HL-60 (cell line): Measurements from ENCODE around the gene GPR146.

Experiments used
- POLR2AphosphoS5 ChIP-seq: IDR thresholded peaks from 2 replicates; pipeline ENCODE4 v1.6.1; 2012; ENCODE audit warnings: low read depth
- SPI1 ChIP-seq: IDR thresholded peaks from 2 replicates; pipeline ENCODE4 v1.6.1; 2012; ENCODE audit warnings: low read depth, mild to moderate bottlenecking, borderline replicate concordance
- TF ChIP-seq, protein P1 (sequence below): IDR thresholded peaks from one replicate; pipeline ENCODE4 v1.5.1; 2011; ENCODE audit warnings: low read length, control low read depth, inconsistent platforms; ENCODE audit not compliant: insufficient read depth
- TF ChIP-seq, protein P2 (sequence below): IDR thresholded peaks from 2 replicates; pipeline ENCODE4 v1.6.1; 2012; ENCODE audit warnings: low read depth; ENCODE audit not compliant: insufficient replicate concordance

DNA sequence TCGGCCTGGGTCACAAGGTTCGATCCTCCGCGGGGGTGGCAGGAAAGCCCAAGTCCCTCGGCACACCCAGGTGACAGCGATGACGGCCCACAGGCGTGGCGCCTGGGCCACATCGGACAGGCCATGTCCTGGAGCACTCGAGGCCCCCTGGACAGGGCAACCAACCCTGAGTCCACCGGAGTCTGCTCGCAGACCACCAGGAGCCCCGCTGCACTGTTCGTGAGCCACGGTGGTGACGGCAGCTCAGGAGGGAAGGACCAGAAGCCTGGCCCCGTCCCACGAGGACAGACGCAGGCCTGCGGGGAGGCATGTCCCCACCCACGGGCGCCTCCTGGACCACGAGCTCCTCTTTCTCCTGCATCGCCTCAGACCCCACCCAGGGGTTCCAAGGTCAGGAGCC is 22.4 kb upstream of the GPR146 start:
- TF ChIP-seq, protein P1, sequence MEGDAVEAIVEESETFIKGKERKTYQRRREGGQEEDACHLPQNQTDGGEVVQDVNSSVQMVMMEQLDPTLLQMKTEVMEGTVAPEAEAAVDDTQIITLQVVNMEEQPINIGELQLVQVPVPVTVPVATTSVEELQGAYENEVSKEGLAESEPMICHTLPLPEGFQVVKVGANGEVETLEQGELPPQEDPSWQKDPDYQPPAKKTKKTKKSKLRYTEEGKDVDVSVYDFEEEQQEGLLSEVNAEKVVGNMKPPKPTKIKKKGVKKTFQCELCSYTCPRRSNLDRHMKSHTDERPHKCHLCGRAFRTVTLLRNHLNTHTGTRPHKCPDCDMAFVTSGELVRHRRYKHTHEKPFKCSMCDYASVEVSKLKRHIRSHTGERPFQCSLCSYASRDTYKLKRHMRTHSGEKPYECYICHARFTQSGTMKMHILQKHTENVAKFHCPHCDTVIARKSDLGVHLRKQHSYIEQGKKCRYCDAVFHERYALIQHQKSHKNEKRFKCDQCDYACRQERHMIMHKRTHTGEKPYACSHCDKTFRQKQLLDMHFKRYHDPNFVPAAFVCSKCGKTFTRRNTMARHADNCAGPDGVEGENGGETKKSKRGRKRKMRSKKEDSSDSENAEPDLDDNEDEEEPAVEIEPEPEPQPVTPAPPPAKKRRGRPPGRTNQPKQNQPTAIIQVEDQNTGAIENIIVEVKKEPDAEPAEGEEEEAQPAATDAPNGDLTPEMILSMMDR = no peak
- TF ChIP-seq POLR2AphosphoS5 = no peak
- no peak for TF ChIP-seq SPI1
- TF ChIP-seq, protein P2, sequence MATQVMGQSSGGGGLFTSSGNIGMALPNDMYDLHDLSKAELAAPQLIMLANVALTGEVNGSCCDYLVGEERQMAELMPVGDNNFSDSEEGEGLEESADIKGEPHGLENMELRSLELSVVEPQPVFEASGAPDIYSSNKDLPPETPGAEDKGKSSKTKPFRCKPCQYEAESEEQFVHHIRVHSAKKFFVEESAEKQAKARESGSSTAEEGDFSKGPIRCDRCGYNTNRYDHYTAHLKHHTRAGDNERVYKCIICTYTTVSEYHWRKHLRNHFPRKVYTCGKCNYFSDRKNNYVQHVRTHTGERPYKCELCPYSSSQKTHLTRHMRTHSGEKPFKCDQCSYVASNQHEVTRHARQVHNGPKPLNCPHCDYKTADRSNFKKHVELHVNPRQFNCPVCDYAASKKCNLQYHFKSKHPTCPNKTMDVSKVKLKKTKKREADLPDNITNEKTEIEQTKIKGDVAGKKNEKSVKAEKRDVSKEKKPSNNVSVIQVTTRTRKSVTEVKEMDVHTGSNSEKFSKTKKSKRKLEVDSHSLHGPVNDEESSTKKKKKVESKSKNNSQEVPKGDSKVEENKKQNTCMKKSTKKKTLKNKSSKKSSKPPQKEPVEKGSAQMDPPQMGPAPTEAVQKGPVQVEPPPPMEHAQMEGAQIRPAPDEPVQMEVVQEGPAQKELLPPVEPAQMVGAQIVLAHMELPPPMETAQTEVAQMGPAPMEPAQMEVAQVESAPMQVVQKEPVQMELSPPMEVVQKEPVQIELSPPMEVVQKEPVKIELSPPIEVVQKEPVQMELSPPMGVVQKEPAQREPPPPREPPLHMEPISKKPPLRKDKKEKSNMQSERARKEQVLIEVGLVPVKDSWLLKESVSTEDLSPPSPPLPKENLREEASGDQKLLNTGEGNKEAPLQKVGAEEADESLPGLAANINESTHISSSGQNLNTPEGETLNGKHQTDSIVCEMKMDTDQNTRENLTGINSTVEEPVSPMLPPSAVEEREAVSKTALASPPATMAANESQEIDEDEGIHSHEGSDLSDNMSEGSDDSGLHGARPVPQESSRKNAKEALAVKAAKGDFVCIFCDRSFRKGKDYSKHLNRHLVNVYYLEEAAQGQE = no peak
